Progenitor cell of endocrine pancreas (in vitro differentiated cells): ENCODE measurements around the gene DDX59. TPM values are rescaled to one million over a fixed set of nuclear protein-coding genes. Genes with fewer than 3 reads are reported as not detected.

Source experiments
- DNase-seq: peaks from one replicate; pipeline ENCODE4 v3.0.0; 2021; ENCODE audit warnings: low spot score; ENCODE audit not compliant: unreplicated experiment
- H3K27ac Mint-ChIP-seq: 2 replicates; pipeline ENCODE4 v1.8.0; 2021; ENCODE audit warnings: mild to moderate bottlenecking, moderate library complexity, mixed read lengths
- H3K27me3 Mint-ChIP-seq: 2 replicates; pipeline ENCODE4 v1.8.0; 2021; ENCODE audit warnings: mixed read lengths
- H3K36me3 Mint-ChIP-seq: 2 replicates; pipeline ENCODE4 v1.8.0; 2022; ENCODE audit warnings: mixed read lengths; ENCODE audit not compliant: insufficient read depth
- H3K4me1 Mint-ChIP-seq: 2 replicates; pipeline ENCODE4 v1.8.0; 2021; ENCODE audit warnings: low read depth, mixed read lengths
- H3K4me3 Mint-ChIP-seq: 2 replicates; pipeline ENCODE4 v1.8.0; 2021; ENCODE audit warnings: low read depth, mild to moderate bottlenecking, moderate library complexity, mixed read lengths
- H3K9me3 Mint-ChIP-seq: 2 replicates; pipeline ENCODE4 v1.8.0; 2021; ENCODE audit warnings: low read depth, mixed read lengths
- CTCF ChIP-seq: fragments of 200-600 bp; sonication (generic); IDR thresholded peaks from one replicate; pipeline ENCODE4 v1.5.0; 2021; ENCODE audit warnings: antibody characterized with exemption, mild to moderate bottlenecking; ENCODE audit not compliant: unreplicated experiment
- total RNA-seq: library from RNA; stranded (reverse); gene quantifications from 2 replicates; pipeline ENCODE4 v1.2.1, GENCODE V29; 2021

The DDX59 gene
- total RNA-seq, 1 donor from 2014 or later = 19.2 TPM

DNA sequence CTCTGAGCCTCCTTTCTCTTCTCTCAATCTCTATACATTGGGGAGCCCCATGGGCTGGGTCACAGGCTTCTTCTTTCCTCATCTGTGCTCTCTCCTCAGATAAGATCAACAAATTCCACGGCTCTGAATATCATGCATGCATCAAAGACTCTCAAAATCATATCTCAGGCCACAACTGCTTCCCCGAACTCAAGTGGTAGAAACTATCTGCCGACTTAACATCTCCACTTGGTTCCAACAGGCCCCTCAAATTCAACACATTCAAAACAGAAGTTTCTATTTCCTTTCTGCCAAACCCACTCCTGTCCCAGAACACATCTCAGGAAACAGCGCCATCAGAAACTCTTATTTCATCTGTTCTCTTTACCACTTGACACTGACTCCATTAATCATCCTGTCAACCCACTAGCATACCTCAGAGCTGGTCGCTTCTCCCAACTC, 16.7 kb downstream of the DDX59 start:
- no peaks in the 10 kb centered on the region for H3K9me3 Mint-ChIP-seq
- peak overlapping the region; percentile 7 for H3K27ac Mint-ChIP-seq
- peaks cover 23% of the 10 kb centered on the region for H3K36me3 Mint-ChIP-seq
- DNase-seq = no peak
- no peaks in the 10 kb centered on the region for H3K4me1 Mint-ChIP-seq
- no peak for TF ChIP-seq CTCF
- no peak overlapping the region for H3K4me3 Mint-ChIP-seq
- no peaks in the 10 kb centered on the region for H3K27me3 Mint-ChIP-seq

GRCh38 chr1:200652378-200652777, 17.3 kb downstream of the DDX59 start:
- DNase-seq = no peak
- no peak for TF ChIP-seq CTCF
- no peaks in the 10 kb centered on the region for H3K27me3 Mint-ChIP-seq
- H3K36me3 Mint-ChIP-seq = peaks cover 21% of the 10 kb centered on the region
- H3K27ac Mint-ChIP-seq = no peak overlapping the region
- no peaks in the 10 kb centered on the region for H3K4me1 Mint-ChIP-seq
- no peak overlapping the region for H3K4me3 Mint-ChIP-seq
- H3K9me3 Mint-ChIP-seq = no peaks in the 10 kb centered on the region

- Mint-ChIP-seq H3K9me3 (no peaks in the 10 kb centered on the region), H3K27ac (no peak overlapping the region), H3K4me1 (no peaks in the 10 kb centered on the region), H3K4me3 (no peak overlapping the region), H3K27me3 (no peaks in the 10 kb centered on the region), H3K36me3 (peaks cover 11% of the 10 kb centered on the region)
- no peak for DNase-seq
- no peak for TF ChIP-seq CTCF
Observed at GRCh38 chr1:200646515-200646914, 23.2 kb downstream of the DDX59 start.

- H3K27ac Mint-ChIP-seq = peak overlapping the region; percentile 10
Observed at GRCh38 chr1:200644021-200644420, 25.7 kb downstream of the DDX59 start.

DNA sequence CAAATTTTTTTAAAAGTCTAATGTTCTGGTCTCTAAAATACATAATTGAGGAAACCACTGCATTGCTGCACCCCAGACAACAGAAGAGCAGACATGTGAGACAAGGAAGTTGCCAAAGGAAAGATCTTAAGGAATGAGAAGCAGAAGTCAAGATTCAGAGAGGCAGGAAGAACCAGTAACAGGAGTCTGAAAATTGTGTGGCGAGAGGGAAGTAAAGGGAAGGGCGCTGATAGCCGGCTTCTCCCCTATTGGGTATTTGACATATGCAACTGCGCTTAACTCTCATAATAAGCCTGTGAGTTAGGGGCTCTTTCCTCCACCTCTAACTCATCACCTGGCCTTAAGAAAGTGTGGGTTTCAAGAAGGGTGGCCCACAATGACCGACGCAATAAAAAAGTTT, 27.2 kb downstream of the DDX59 start:
- Mint-ChIP-seq H3K4me3 (no peak overlapping the region), H3K36me3 (peaks cover 10% of the 10 kb centered on the region), H3K27ac (peak overlapping the region; percentile 76), H3K9me3 (no peaks in the 10 kb centered on the region), H3K27me3 (no peaks in the 10 kb centered on the region), H3K4me1 (no peaks in the 10 kb centered on the region)
- no peak for TF ChIP-seq CTCF
- no peak for DNase-seq

More at GRCh38 chr1:200644021-200644420, 25.7 kb downstream of the DDX59 start:
- peaks cover 11% of the 10 kb centered on the region for H3K36me3 Mint-ChIP-seq
- no peaks in the 10 kb centered on the region for H3K4me1 Mint-ChIP-seq
- no peak for TF ChIP-seq CTCF
- H3K4me3 Mint-ChIP-seq = no peak overlapping the region
- DNase-seq = no peak
- no peaks in the 10 kb centered on the region for H3K9me3 Mint-ChIP-seq
- H3K27me3 Mint-ChIP-seq = no peaks in the 10 kb centered on the region
